Vagina (tissue), 2 donors: Measurements from ENCODE around the gene PHLDB3.

ENCODE experiments used
- POLR2A ChIP-seq, 2 donors: fragments of 450-650 bp; IDR thresholded peaks; one replicate each; pipeline ENCODE4 v1.6.1; 2017; ENCODE audit warnings: antibody characterized with exemption in 2 of 2, mild to moderate bottlenecking in 2 of 2, moderate library complexity in 2 of 2
- POLR2AphosphoS5 ChIP-seq, 2 donors: sonication (generic); formaldehyde crosslinking; IDR thresholded peaks; one replicate each; pipeline ENCODE4 v1.9.0; 2017; ENCODE audit warnings: antibody characterized with exemption in 2 of 2, mild to moderate bottlenecking in 2 of 2, low read depth in 1 of 2; ENCODE audit not compliant: insufficient read depth in 1 of 2
- TF ChIP-seq, protein P1 (sequence below), 3 experiments: fragments of 450-650 bp in 2 of 3; fragments of 200-600 bp in 1 of 3; sonication (generic) in 1 of 3; IDR thresholded peaks; one replicate each; pipeline ENCODE4 v1.5.1; 2017 to 2019; ENCODE audit warnings: antibody characterized with exemption in 3 of 3, mild to moderate bottlenecking in 2 of 3, moderate library complexity in 2 of 3

DNA sequence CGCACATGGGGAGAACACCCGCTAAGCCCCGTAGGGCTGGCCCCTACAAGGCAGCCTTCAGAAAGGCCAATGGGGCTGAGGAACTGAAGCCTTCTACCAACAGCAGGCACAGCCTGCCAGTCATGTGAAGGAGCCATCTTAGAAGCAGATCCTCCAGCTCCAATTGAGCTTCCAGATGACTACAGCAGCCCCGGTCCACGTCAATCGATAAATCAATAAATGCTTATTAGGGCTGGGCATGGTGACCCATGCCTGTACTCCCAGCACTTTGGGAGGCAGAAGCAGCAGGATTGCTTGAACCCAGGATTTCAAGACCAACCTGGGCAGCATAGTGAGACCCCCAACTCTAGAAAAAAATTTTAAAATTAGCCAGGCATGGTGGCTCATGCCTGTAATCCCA is 66.8 kb downstream of the PHLDB3 start:
- TF ChIP-seq POLR2A (IDR thresholded peaks at IDR 0.05) (no peak), POLR2AphosphoS5 (IDR thresholded peaks at IDR 0.05; ENCODE audit: insufficient read depth in 1 of 2, low read depth in 1 of 2) (no peak)
- TF ChIP-seq, protein P1, sequence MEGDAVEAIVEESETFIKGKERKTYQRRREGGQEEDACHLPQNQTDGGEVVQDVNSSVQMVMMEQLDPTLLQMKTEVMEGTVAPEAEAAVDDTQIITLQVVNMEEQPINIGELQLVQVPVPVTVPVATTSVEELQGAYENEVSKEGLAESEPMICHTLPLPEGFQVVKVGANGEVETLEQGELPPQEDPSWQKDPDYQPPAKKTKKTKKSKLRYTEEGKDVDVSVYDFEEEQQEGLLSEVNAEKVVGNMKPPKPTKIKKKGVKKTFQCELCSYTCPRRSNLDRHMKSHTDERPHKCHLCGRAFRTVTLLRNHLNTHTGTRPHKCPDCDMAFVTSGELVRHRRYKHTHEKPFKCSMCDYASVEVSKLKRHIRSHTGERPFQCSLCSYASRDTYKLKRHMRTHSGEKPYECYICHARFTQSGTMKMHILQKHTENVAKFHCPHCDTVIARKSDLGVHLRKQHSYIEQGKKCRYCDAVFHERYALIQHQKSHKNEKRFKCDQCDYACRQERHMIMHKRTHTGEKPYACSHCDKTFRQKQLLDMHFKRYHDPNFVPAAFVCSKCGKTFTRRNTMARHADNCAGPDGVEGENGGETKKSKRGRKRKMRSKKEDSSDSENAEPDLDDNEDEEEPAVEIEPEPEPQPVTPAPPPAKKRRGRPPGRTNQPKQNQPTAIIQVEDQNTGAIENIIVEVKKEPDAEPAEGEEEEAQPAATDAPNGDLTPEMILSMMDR (IDR thresholded peaks at IDR 0.05): no peak
